Activated CD8-positive, alpha-beta memory T cell treated with anti-CD3 and anti-CD28 coated beads, Interleukin-2, amount 50 U/mL, for 24 hours (primary cell): ENCODE data around the gene FSTL3.
A peak's percentile ranks its signal among the peaks of the same experiment; 100 is the strongest.
"Not testable (repeated sequence)": the region's sequence is repeated elsewhere in the genome, so short reads cannot be mapped to it uniquely, and the experiment has no call there.

Source experiments
- DNase-seq: peaks from one replicate; pipeline ENCODE4 v3.0.0-alpha.2; 2020; ENCODE audit errors: extremely low read depth

The FSTL3 gene

GRCh38 chr19:682678-683320 is 6.6 kb downstream of the FSTL3 start:
- no peak for DNase-seq

GRCh38 chr19:685454-685931 is 9.3 kb downstream of the FSTL3 start:
- DNase-seq: no peak

GRCh38 chr19:686589-687297 is 10.6 kb downstream of the FSTL3 start:
- DNase-seq: no peak

- no peak for DNase-seq
These were observed 11.5 kb downstream of the FSTL3 start for GRCh38 chr19:687569-688166.

GRCh38 chr19:688214-688613 is 12.0 kb downstream of the FSTL3 start:
- DNase-seq: no peak

GRCh38 chr19:688992-689391 is 12.8 kb downstream of the FSTL3 start:
- no peak for DNase-seq

- DNase-seq: no peak
These were observed 14.0 kb downstream of the FSTL3 start for GRCh38 chr19:690203-690602.

- no peak for DNase-seq
These were observed 18.5 kb downstream of the FSTL3 start for GRCh38 chr19:694481-695351.

GRCh38 chr19:695352-695949 is 19.3 kb downstream of the FSTL3 start, which contains the start of gene PRSS57:
Gene PRSS57 (minus strand): TSS chr19:695452. CDS start chr19:695430, 22 bp downstream.
- no peak for DNase-seq

GRCh38 chr19:698529-698928 is 22.3 kb downstream of the FSTL3 start:
- DNase-seq: not testable (repeated sequence)

GRCh38 chr19:699885-700284 is 23.7 kb downstream of the FSTL3 start:
- DNase-seq: not testable (repeated sequence)

- not testable (repeated sequence) for DNase-seq
These were observed 26.7 kb downstream of the FSTL3 start for GRCh38 chr19:702847-703246.

- no peak for DNase-seq
These were observed 27.1 kb downstream of the FSTL3 start for GRCh38 chr19:703329-703650.

GRCh38 chr19:703651-704446 is 27.7 kb downstream of the FSTL3 start:
- DNase-seq: peak; percentile 40

- no peak for DNase-seq
These were observed 28.2 kb downstream of the FSTL3 start for GRCh38 chr19:704447-704741.

- no peak for DNase-seq
These were observed 32.3 kb downstream of the FSTL3 start, which contains the start of gene PALM for GRCh38 chr19:708154-709143. Gene PALM (plus strand): TSS chr19:708935. CDS start chr19:709147, 212 bp downstream.

GRCh38 chr19:709196-709964 is 33.2 kb downstream of the FSTL3 start:
- DNase-seq: no peak

- DNase-seq: no peak
These were observed 33.9 kb downstream of the FSTL3 start for GRCh38 chr19:709965-710571.
